ENCODE results near the gene CGNL1. TPM values are rescaled to one million over a fixed set of nuclear protein-coding genes. Genes with fewer than 3 reads are reported as not detected.

The CGNL1 gene
- total RNA-seq, 1 experiment from 2014 or later = 34.6 TPM

- Histone ChIP-seq H2AK5ac (ENCODE audit: insufficient read length, low read length) (no peak overlapping the region), H3K4me2 (ENCODE audit: insufficient read depth, insufficient read length, low read length) (no peak overlapping the region), H3K23ac (ENCODE audit: insufficient read length, low read depth, low read length) (no peak overlapping the region), H3K9me3 (ENCODE audit: control insufficient read depth, low read depth, low read length) (no peaks in the 10 kb centered on the region), H2BK5ac (ENCODE audit: insufficient read length, low read length) (no peak overlapping the region), H3K18ac (ENCODE audit: insufficient read length, low read depth, low read length) (no peak overlapping the region), H2BK15ac (ENCODE audit: low read depth, low read length) (no peak overlapping the region), H3K56ac (ENCODE audit: insufficient read length, low read depth, low read length) (no peak overlapping the region), H4K20me1 (ENCODE audit: control insufficient read depth, insufficient read depth, insufficient read length) (no peaks in the 10 kb centered on the region), H3K9ac (ENCODE audit: extremely low read depth, insufficient read length, low read length) (no peak overlapping the region), H3K27ac (ENCODE audit: insufficient read length, low read depth, low read length) (no peak overlapping the region), H3K4me1 (ENCODE audit: insufficient read depth, low read length) (peaks cover 3% of the 10 kb centered on the region; the same call in 1 of the 2 replicates), H2AFZ (ENCODE audit: low read length) (no peak overlapping the region), H3T11ph (ENCODE audit: low read length) (no peak overlapping the region), H3K23me2 (ENCODE audit: insufficient read length, low read depth, low read length, poor library complexity, severe bottlenecking) (no peaks in the 10 kb centered on the region), H2BK12ac (ENCODE audit: insufficient read length, low read depth, low read length) (no peak overlapping the region), H4K8ac (replicated peaks; ENCODE audit: insufficient read length, low read depth, low read length) (no peak overlapping the region), H4K5ac (ENCODE audit: insufficient read length, low read depth, low read length) (no peak overlapping the region), H3K79me2 (ENCODE audit: insufficient read depth, low read length) (no peaks in the 10 kb centered on the region), H4K91ac (ENCODE audit: insufficient read length, low read depth, low read length) (no peak overlapping the region), H3K27me3 (ENCODE audit: insufficient read depth, low read length) (no peaks in the 10 kb centered on the region), H2BK120ac (ENCODE audit: low read depth, low read length, poor library complexity, severe bottlenecking) (no peak overlapping the region), H3K79me1 (ENCODE audit: insufficient read depth, low read depth, low read length, poor library complexity, severe bottlenecking) (no peaks in the 10 kb centered on the region), H3K4ac (ENCODE audit: low read depth, low read length) (no peak overlapping the region), H2BK20ac (ENCODE audit: low read depth, low read length, poor library complexity, severe bottlenecking) (no peak overlapping the region), H3K14ac (ENCODE audit: insufficient read depth, low read length) (no peak overlapping the region)
- Mint-ChIP-seq H3K4me3 (no peak overlapping the region), H3K27ac (peak overlapping the region in 2 of 3 experiments; percentile 32 to 51; a peak in 1 of 7 replicates), H3K36me3 (ENCODE audit: insufficient read depth in 1 of 3, low read depth in 3 of 3) (peaks cover 0 to 4% (median 0%) of the 10 kb centered on the region in 3 experiments; a peak in 1 of 7 replicates), H3K27me3 (ENCODE audit: low read depth) (peaks cover 2% of the 10 kb centered on the region; the same call in 1 of the 2 replicates), H3K4me1 (peaks cover 42 to 49% of the 10 kb centered on the region in 2 experiments), H3K9me3 (no peaks in the 10 kb centered on the region)
- no peak for TF ChIP-seq CTCF (conservative IDR thresholded peaks at IDR 0.05)
- no peak for DNase-seq
- WGBS (ENCODE audit: extremely low coverage, insufficient read length, low lambda C conversion rate) = no CpG with 5 or more reads among the region's 1 CpG
Measured at GRCh38 chr15:57504599-57504940, 128.3 kb downstream of the CGNL1 start.
